GM19239 (cell line): Measurements from ENCODE around the gene CMSS1.
A peak's percentile ranks its signal among the peaks of the same experiment; 100 is the strongest.

Experiments
- DNase-seq: peaks from one replicate; pipeline ENCODE4 v3.0.0; 2011; ENCODE audit warnings: low spot score; ENCODE audit not compliant: insufficient read length
- FAIRE-seq: peaks from 2 replicates; lab custom pipeline; 2011; peaks lifted over from hg19 to GRCh38; lab: Jason Lieb, UNC

CMSS1 gene

GRCh38 chr3:99925584-99926230 lies 108.0 kb downstream of the CMSS1 start:
- FAIRE-seq (no peak), DNase-seq (no peak)

DNA sequence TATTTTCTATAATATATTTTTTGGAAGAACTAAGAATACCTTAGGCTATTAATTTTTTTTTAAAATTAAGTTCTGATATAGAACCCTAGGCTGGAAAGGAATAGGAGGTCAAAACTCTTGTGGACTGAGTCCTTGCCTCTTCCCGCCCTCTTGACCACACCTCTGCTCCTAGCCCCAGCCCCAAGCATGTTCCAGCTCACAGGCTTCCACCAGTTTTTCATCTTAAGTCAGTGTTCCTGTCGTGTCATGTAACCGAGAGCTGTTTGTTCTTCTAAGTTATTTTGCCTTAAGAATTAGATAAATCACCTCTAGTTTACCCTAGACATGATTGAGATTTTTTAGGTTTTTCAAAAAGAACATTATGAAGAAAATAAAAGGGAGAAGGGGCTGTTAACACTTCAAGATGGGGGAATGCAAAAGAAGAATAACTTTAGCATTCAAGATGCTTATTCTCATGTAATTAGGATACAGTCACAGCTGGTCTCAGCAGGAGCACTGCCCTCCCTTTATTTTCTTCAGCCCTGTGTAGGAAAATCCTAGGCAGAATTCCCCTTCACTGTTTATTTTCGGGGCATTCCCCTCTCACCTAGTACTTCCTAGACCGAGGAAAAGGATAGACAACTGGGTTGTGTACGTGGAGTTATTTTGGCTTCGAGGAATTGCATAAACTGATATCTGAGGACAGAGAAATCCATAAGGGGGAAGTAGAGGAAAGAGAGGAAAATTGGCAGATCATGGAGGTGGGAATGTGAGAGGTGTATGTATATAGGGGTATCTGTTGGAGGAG lies 110.2 kb downstream of the CMSS1 start:
- DNase-seq = no peak

DNA sequence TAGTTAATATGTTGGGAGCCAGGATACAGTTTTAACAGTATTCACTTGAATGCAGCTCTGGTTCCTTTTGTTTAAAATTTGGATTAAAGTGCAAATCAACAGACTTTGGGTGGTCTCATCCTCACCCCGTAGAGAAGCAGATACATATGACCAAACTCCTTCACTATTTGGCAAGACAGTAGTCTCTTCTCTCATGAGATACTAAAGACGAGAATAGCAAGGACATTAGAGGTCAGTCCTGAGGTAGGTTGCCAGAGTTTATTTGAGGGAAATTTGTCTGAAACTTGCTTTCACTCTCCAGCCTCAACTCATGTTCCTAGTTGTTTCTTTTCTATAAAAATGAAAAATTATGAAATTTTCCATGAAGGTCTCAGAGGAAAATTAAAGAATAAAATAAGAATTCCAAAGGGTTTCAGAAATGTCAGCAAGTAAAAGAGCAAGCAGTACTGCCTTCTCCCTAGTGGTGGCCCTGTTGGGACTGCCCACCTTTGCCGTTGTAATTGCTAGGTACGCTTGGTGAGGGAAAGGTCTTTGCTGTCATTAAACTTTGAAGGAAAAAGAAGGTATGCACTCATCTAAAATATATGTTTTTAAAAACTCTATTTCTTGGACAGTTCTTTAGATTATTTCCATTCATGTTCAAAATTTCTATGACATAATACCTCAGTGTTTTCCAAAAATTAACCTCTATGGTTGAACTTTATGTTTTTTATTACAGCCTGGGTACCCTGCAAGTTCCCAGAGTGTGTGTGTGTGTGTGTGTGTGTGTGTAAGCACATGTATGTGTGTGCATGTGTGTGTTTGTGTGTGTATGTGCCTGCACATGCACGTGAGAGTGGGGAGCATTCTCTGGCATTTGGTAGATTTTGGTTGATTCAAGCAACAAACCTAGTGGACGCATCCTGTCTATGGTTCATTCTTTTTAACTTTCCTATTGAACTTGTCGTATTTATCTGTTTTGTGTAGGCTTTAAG lies 111.4 kb downstream of the CMSS1 start:
- FAIRE-seq (no peak), DNase-seq (no peak)

More for the DNA sequence above, 110.2 kb downstream of the CMSS1 start:
- FAIRE-seq = no peak

GRCh38 chr3:99929745-99930139 lies 112.1 kb downstream of the CMSS1 start:
- FAIRE-seq = no peak
- DNase-seq = no peak

DNA sequence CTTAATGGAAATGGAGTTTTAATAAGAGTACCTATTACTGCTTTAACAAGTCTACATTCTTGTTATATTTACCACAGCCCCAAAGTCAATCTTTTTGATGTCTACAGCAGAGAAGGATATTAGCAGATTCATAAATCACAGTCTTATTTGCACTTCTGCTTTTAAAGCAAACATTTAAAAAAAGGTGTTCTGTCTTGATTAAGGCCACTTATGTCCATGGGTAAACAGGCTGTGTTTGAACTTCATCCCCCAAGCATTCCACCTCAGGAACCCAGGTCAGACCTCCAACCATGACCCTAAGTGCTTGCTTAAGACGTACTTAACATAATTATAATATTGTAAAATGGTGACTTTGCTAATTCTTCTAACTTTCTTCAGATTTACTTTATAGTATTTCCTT lies 113.4 kb downstream of the CMSS1 start:
- FAIRE-seq (no peak), DNase-seq (no peak)

DNA sequence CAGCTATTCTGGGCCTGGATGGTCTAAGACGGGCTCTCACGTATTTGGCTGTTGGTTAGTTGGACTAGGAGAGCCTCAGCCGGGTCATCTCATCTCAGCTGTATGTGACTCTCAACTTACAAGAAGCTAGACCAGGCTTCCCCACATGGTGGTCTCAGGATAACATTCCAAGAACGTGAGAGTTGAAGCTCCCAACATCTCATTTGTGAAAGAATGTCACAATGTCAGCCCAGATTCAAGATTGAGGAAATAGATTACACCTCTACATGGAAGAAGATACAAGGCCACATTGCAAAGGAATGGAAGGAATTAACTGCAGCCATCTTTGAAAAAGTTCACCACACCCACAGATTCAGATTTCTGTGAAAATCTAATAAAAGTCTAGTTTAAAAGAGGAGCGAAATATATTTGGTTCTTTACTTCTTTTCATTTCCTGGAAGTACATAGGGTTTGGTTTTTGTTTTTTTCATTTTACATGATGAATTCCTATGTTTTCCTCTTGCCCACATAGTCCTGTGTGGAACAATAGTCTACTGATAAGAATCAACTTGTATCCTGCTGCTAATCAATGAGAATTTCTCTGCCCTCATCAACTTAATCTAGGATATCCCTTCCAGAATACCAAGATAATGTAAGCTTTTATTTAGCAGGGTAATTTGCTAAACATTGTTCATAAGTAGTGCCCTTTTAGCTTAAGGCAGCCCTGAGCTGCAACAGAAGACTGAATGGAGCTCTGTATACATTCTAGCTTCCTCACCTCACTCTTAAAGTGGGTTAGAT lies 116.5 kb downstream of the CMSS1 start:
- DNase-seq (no peak), FAIRE-seq (no peak)

DNA sequence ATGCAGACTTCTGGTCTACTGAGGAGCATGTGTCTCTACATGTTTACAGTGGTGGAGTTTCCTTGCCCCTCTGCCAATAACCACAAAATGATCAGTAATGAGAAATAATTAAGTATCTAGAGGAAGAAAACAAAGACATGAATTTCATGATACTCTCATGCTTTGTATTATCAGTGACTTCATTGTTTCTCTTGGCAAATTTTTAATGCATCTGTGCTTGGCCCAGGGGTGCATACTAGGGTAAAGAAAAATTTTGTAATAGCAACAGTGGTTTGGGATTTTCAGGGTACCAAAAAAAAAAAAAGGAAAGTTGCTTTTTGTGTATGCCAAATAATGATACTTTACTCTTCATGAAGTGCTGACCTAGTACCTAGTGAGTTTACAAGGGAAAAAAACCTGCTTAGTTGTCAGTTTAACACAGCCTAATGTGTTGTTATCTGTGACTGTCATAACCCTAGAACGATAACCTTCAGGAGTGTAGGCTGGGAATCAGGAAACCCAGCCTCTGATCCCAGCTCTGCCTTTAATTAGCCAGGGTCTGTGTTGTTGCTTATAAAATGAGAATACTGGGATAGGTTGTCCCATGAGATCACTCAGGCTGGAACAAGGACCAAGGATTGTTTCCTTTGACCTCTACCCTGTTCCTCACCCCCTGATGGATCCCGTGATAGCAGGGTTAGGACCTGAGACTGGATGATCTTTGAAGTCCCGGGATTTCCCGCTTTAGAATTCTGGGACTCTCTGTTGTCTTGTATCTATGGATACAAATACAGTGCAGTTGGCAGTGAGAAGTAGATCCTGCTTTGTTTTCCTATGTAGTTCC lies 117.5 kb downstream of the CMSS1 start:
- FAIRE-seq (peak; percentile 28), DNase-seq (no peak)

- FAIRE-seq (no peak), DNase-seq (no peak)
These were observed 120.7 kb downstream of the CMSS1 start for GRCh38 chr3:99938270-99938911.

GRCh38 chr3:99939876-99940275 lies 122.2 kb downstream of the CMSS1 start:
- DNase-seq = no peak
- no peak for FAIRE-seq

GRCh38 chr3:99940350-99940749 lies 122.7 kb downstream of the CMSS1 start:
- FAIRE-seq = peak; percentile 48
- DNase-seq = no peak

- no peak for DNase-seq
- no peak for FAIRE-seq
These were observed 123.5 kb downstream of the CMSS1 start for GRCh38 chr3:99941211-99941610.

- FAIRE-seq = no peak
- DNase-seq = no peak
These were observed 126.5 kb downstream of the CMSS1 start for GRCh38 chr3:99943931-99944761.

- DNase-seq = no peak
These were observed 127.8 kb downstream of the CMSS1 start for GRCh38 chr3:99945328-99945995.

DNA sequence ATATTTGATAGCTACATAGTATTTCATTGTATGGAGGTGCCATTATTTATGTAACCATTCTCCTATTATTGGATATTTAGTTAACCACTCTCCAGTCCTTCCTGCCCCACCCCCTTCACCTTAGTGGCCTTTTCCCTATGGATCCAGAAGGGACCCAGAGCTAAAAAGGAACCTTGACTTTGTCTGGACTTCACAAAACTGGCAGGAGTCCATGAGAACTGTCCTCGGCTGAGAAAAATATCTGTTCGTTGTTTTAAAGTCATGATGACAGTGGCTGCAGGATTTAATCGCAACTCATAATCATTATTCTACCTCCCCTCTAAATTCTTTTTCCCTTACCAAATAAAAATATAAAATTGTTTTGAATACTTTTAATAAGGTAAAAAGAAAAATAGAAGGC lies 129.7 kb downstream of the CMSS1 start:
- FAIRE-seq (no peak), DNase-seq (no peak)

More at GRCh38 chr3:99945328-99945995, 127.8 kb downstream of the CMSS1 start:
- FAIRE-seq = no peak

- no peak for DNase-seq
- FAIRE-seq = no peak
These were observed 130.9 kb downstream of the CMSS1 start for GRCh38 chr3:99948467-99949089.

GRCh38 chr3:99949956-99950670 lies 132.5 kb downstream of the CMSS1 start:
- DNase-seq (no peak), FAIRE-seq (peak; percentile 11)
